Motor neuron (in vitro differentiated cells): ENCODE data around the gene RASA3. TPM values are rescaled to one million over a fixed set of nuclear protein-coding genes. Genes with fewer than 3 reads are reported as not detected.
"Not testable (repeated sequence)": the region's sequence is repeated elsewhere in the genome, so short reads cannot be mapped to it uniquely, and the experiment has no call there.

Experiments
- ATAC-seq, 8 experiments: fragments of 200-7000 bp; cut with Tn5 transposase; replicated peaks in 6 of 8; 2 replicates each; pipeline ENCODE4 v1.8.0; 2021; ENCODE audit warnings: mild to moderate bottlenecking in 8 of 8, moderate library complexity in 8 of 8
- H3K27ac ChIP-seq, 2 donors: fragments of 250-450 bp; sonication (Bioruptor Pico); 2 replicates each; pipeline ENCODE4 v1.9.0; 2021; ENCODE audit warnings: antibody characterized with exemption in 2 of 2, mild to moderate bottlenecking in 2 of 2, moderate library complexity in 1 of 2
- H3K4me1 ChIP-seq, 2 donors: fragments of 250-450 bp; sonication (Bioruptor Pico); replicated peaks in 1 of 2; 2 replicates each; pipeline ENCODE4 v1.6.1; 2021; ENCODE audit warnings: antibody characterized with exemption in 2 of 2, mild to moderate bottlenecking in 2 of 2, moderate library complexity in 1 of 2
- H3K4me3 ChIP-seq, 5 donors: fragments of 250-450 bp; sonication (Bioruptor Pico); 2 replicates each; pipeline ENCODE4 v1.9.0; 2021; ENCODE audit warnings: antibody characterized with exemption in 5 of 5, mild to moderate bottlenecking in 5 of 5, moderate library complexity in 4 of 5
- WGBS, 10 experiments: fragments of 450-650 bp; shearing (Covaris generic); methylation state at CpG; one replicate each; pipeline ENCODE4 v1.0.0; 2022; 5-methylcytosine and 5-hydroxymethylcytosine counted together
- in situ Hi-C, 9 experiments: fragments of 400-800 bp; cut with MboI; loops; one replicate each; pipeline ENCODE4 v1.15.0; 2021; ENCODE audit warnings: low sequenced_read_pairs in 9 of 9, low pct_unique_long_range_greater_than_20kb in 2 of 9; ENCODE audit not compliant: unreplicated experiment in 9 of 9
- total RNA-seq, 8 experiments: library from RNA; unstranded; fragments of 300-600 nt; gene quantifications; 2 replicates each; pipeline versions ENCODE4 v1.2.3 to v1.2.4, GENCODE V29; 2022

RASA3 gene
- total RNA-seq, 8 experiments from 2014 or later: 1.3 to 25.2 (median 10.0) TPM

DNA sequence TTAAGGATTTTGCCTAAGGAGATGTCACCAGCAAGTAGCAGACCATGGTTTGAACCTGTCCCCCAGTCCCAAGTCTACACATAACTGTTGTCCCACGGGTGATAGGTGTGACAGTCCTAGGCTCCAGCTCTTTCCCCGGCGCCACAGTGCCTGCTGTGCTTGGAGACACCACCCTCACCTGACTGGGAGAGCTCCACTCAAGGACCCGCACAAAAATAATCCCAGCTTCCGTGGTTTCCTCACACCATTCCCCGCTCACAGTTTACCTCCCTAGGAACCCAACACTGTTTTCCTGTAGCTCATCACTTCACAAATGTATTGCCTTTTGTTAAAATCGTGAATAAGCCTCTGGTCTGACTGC lies 19.8 kb upstream of the RASA3 start:
- no peak overlapping the region for H3K27ac ChIP-seq
- WGBS, 10 experiments: 20 to 87% (median 79%) methylated on average over 1 to 5 of the region's 7 CpGs; no CpG with 5 or more reads in 2 of the 10 experiments
- peaks cover 4 to 14% of the 10 kb centered on the region in 2 donors for H3K4me1 ChIP-seq
- in situ Hi-C loops: no loop called here
- ATAC-seq: no peak
- H3K4me3 ChIP-seq: no peak overlapping the region

GRCh38 chr13:114151565-114152284 lies 19.3 kb upstream of the RASA3 start:
- ATAC-seq: peak in 2 of 8 experiments; percentile 50 to 89
- 74 to 100% (median 91%) methylated on average over 3 to 22 of the region's 28 CpGs; no CpG with 5 or more reads in 1 of the 10 experiments for WGBS, 10 experiments
- H3K27ac ChIP-seq: no peak overlapping the region
- no peak overlapping the region for H3K4me3 ChIP-seq
- peaks cover 4 to 14% of the 10 kb centered on the region in 2 donors for H3K4me1 ChIP-seq
- in situ Hi-C loops: no loop called here

DNA sequence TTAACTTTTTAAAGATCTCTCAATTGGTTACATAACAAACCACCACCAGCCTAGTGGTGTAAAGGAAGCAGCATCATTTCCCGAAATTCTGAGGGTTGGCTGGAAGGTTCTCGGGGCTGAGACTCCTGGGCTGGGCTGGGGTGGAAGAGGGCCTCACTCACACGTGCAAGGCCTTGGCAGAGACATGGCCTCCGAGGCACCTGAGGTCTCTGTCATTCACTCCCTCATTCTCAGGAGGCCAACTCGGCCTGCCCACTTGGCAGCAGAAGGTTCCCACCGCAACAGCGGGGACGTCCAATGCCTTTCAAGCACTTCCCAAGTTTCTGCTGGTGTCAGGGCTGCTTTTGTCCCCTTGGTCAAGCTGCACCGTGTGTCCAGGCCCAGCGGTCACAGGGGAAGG lies 18.6 kb upstream of the RASA3 start:
- in situ Hi-C loops: no loop called here
- WGBS, 10 experiments: 60 to 100% (median 82%) methylated on average over 1 to 5 of the region's 10 CpGs; no CpG with 5 or more reads in 4 of the 10 experiments
- Histone ChIP-seq H3K27ac (no peak overlapping the region), H3K4me3 (no peak overlapping the region), H3K4me1 (peaks cover 4 to 14% of the 10 kb centered on the region in 2 donors)
- no peak for ATAC-seq

DNA sequence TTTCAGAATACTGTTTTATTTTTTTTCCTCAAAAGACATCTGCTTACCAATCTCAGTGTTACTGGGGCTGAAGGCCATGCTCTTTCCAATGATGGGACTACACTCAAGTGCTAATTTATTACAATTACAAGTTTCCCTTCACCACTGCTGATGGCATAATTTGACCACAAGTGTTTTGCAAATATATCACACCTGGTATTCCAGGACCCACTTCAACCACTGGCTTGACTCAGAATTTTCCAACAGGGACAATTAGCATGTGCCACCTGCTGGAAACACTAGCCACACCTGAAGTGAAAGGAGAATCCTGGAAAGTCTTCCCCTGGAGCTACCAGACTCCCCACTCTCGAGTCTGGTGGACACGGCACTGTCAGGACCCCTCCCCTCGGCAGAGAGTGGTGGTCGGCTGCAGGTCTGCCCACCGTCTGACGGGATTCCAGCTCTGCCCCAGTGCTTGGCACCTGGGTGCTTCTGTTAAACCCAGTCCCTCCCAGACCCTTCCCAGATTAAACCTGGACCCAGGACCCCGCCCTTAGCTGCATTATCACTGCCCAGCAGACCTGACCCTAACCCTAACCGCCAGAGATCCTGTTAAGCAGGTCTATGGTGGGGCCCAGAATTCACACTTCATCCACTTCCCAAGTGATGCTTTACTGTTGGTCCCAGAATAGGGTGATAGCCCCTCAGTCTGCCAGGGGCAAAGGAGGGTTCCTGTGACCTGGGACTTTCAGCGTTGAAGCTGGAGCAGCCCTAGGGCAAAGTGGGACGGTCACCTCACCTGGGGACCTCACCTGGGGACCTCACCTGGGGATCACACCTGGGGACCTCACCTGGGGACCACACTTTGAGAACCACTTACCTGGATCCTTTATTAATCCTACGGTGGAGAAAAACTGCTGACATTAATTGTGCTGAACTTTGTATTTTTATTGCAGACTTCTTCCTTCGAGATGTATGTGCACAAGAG lies 17.6 kb upstream of the RASA3 start:
- ATAC-seq: no peak
- peaks cover 11 to 15% of the 10 kb centered on the region in 2 donors for H3K4me1 ChIP-seq

GRCh38 chr13:114148886-114149285 lies 16.5 kb upstream of the RASA3 start:
- H3K4me3 ChIP-seq, H3K27ac ChIP-seq, ATAC-seq, in situ Hi-C loops: not testable (repeated sequence)
- WGBS, 10 experiments: 60 to 100% (median 84%) methylated on average over 1 to 5 of the region's 19 CpGs; no CpG with 5 or more reads in 4 of the 10 experiments
- peaks cover 23% of the 10 kb centered on the region in 2 donors for H3K4me1 ChIP-seq

More for the DNA sequence above, 17.6 kb upstream of the RASA3 start:
- Histone ChIP-seq H3K4me3 (no peak overlapping the region), H3K27ac (no peak overlapping the region)
- 58 to 100% (median 81%) methylated on average over 1 to 8 of the region's 12 CpGs; no CpG with 5 or more reads in 2 of the 10 experiments for WGBS, 10 experiments
- in situ Hi-C loops: no loop called here

DNA sequence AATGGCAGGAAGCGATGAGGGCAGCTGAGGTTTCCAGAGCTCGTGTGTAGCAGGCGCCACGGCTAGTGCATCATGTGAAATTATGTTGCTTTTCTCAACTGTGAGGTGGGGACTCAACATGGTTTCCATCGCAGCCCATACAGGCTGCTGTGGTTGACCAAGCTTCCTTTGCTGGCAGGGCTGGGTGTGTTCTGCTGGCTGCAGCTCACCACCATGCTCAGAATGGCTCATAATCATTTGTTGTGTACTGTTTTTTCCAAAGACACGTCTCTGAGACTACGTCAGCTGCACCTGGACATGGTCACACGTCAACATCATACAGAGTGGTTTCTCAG lies 16.1 kb upstream of the RASA3 start:
- Histone ChIP-seq H3K27ac (no peak overlapping the region), H3K4me1 (peaks cover 23 to 26% of the 10 kb centered on the region in 2 donors), H3K4me3 (no peak overlapping the region)
- WGBS, 10 experiments: 48 to 100% (median 88%) methylated on average over 1 to 8 of the region's 8 CpGs; no CpG with 5 or more reads in 3 of the 10 experiments
- ATAC-seq: no peak
- in situ Hi-C loops: no loop called here

GRCh38 chr13:114147803-114148520 lies 15.5 kb upstream of the RASA3 start:
- Histone ChIP-seq H3K27ac (no peak overlapping the region), H3K4me1 (peaks cover 18 to 23% of the 10 kb centered on the region in 2 donors), H3K4me3 (no peak overlapping the region)
- no peak for ATAC-seq
- in situ Hi-C loops: no loop called here
- 25 to 100% (median 88%) methylated on average over 2 to 9 of the region's 22 CpGs; no CpG with 5 or more reads in 1 of the 10 experiments for WGBS, 10 experiments

DNA sequence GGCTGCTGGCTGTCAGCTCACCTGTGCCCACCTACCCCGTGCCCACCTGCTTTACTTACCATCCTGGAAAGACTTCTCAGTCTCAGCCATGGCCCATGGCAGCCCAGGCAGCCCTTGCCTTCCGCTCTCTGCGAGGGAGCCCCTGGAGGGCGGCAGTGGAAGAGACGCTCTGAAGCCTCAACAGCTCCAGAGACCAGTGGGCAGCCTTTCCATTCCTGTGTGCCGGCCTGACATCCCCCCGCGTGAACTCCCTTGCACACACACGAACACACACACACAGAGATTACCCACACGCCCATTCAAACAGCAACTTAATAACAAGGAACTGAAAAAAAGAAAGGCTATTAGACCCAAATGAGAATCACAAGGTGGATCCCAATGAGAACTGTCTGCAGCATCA lies 14.2 kb upstream of the RASA3 start:
- ATAC-seq: peak in 3 of 8 experiments; percentile 39 to 54 (median 53)
- in situ Hi-C loops: no loop called here
- H3K27ac ChIP-seq: no peak overlapping the region
- no peak overlapping the region for H3K4me3 ChIP-seq
- H3K4me1 ChIP-seq: peaks cover 15 to 22% of the 10 kb centered on the region in 2 donors
- WGBS, 10 experiments: 100% methylated on average over 2 of the region's 10 CpGs; no CpG with 5 or more reads in 9 of the 10 experiments

DNA sequence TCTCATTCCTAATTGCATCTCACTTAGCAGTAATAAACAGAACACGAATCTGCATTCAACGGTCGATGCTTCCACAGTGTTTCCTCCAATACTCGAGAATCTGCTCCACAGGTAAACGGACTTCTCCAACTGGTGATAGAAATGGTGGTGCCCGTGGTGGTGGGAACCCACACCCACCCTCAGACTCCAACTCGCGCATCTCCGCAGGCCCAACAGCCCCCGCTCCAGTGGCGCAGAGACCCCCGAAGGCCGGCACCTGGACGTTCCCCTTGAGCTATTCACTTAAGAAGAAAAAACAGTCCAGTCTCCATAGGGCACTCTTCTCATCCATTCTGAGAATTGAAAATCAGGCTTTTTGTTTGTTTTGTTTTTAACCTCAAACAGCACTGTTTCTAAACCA lies 13.8 kb upstream of the RASA3 start:
- peaks cover 15 to 22% of the 10 kb centered on the region in 2 donors for H3K4me1 ChIP-seq
- 77 to 100% (median 89%) methylated on average over 2 to 12 of the region's 14 CpGs; no CpG with 5 or more reads in 4 of the 10 experiments for WGBS, 10 experiments
- ATAC-seq: no peak
- H3K4me3 ChIP-seq: no peak overlapping the region
- no peak overlapping the region for H3K27ac ChIP-seq
- in situ Hi-C loops: no loop called here

GRCh38 chr13:114145722-114146121 lies 13.3 kb upstream of the RASA3 start:
- Histone ChIP-seq H3K27ac (no peak overlapping the region), H3K4me1 (peaks cover 18 to 24% of the 10 kb centered on the region in 2 donors), H3K4me3 (no peak overlapping the region)
- 77 to 100% (median 94%) methylated on average over 1 to 8 of the region's 14 CpGs; no CpG with 5 or more reads in 3 of the 10 experiments for WGBS, 10 experiments
- in situ Hi-C loops: no loop called here
- ATAC-seq: no peak

DNA sequence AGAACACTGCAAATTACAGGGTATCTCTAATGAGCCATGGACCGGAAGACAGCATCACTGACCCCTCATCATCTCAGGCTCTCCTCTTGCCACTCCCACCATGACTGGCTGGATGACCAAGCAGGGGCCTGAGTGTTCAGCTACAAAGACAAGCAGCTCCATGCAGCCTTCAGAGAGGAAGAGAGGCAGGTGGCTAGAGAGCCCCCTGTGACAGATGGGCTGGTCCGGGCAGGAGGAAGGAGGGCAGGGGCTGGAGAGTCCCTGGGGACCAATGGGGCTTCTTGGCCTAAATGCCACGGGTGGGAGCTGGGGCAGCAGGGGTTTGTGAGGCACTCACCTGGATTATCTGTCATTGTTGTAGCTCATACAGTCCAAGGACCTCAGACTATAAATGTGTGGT lies 12.8 kb upstream of the RASA3 start:
- ATAC-seq: peak in 5 of 8 experiments; percentile 78 to 90 (median 85)
- in situ Hi-C loops: no loop called here
- no peak overlapping the region for H3K4me3 ChIP-seq
- H3K27ac ChIP-seq: peak overlapping the region in 1 of 2 donors; percentile 46
- H3K4me1 ChIP-seq: peaks cover 20 to 26% of the 10 kb centered on the region in 2 donors
- WGBS, 10 experiments: 20 to 88% (median 67%) methylated on average over 1 of the region's 3 CpGs; no CpG with 5 or more reads in 5 of the 10 experiments

DNA sequence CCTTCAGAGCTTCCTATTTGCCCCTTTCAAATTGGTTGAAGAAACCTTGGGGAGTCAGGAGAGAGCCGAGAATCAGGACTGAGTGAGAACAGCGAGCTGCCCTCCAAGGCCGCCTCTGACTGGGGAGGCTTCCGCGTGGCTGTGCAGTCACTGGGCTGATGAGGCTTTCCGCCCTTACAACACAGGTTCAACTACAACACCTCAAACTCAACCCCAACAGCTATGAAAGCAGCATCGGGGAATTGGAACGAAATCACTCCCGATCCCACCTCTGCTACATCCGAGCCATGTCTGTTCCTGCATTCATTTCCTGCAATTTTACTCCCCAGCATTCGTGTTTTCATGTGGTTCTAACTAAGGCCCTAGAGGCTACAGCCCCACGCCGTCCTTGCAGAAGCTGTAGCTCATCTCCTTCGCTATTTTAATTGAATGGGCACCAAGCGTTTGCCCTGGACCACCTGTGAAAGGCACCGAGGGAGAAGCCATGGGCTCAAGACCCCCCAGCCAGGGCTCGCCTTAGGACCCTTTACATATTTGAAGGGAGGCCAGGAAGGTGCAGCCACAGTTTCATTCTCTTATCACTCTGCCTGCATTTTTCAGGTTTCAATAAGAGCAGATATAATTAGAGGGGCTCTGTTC lies 12.3 kb upstream of the RASA3 start:
- H3K4me1 ChIP-seq: peaks cover 20 to 26% of the 10 kb centered on the region in 2 donors
- ATAC-seq: no peak
- H3K4me3 ChIP-seq: no peak overlapping the region
- WGBS, 10 experiments: 60 to 100% (median 79%) methylated on average over 1 to 13 of the region's 17 CpGs; no CpG with 5 or more reads in 3 of the 10 experiments
- peak overlapping the region in 1 of 2 donors; percentile 46 for H3K27ac ChIP-seq
- in situ Hi-C loops: no loop called here
